Smooth muscle cell (in vitro differentiated cells): ENCODE data around the gene FOXN3. TPM values are rescaled to one million over a fixed set of nuclear protein-coding genes. Genes with fewer than 3 reads are reported as not detected.

Experiments used
- DNase-seq: peaks from one replicate; lab custom pipeline; 2025; ENCODE audit not compliant: unreplicated experiment; lab: John Stamatoyannopoulos, UW
- H2AFZ ChIP-seq: fragments of 200-600 bp; sonication (generic); 2 replicates; pipeline ENCODE4 v1.6.0; 2016; ENCODE audit warnings: antibody characterized with exemption, low read depth, mild to moderate bottlenecking
- H3F3A ChIP-seq: fragments of 200-600 bp; sonication (generic); 2 replicates; pipeline ENCODE4 v1.6.0; 2017; ENCODE audit warnings: antibody characterized with exemption, low read depth
- H3K27ac ChIP-seq: fragments of 200-600 bp; sonication (generic); 2 replicates; pipeline ENCODE4 v1.5.1; 2016; ENCODE audit warnings: low read depth, mild to moderate bottlenecking
- H3K27me3 ChIP-seq: fragments of 200-600 bp; sonication (generic); 2 replicates; pipeline ENCODE4 v1.6.1; 2016; ENCODE audit warnings: low read depth, mild to moderate bottlenecking
- H3K36me3 ChIP-seq: fragments of 200-600 bp; sonication (generic); 2 replicates; pipeline ENCODE4 v1.5.1; 2016; ENCODE audit warnings: low read depth
- H3K4me1 ChIP-seq: fragments of 200-600 bp; sonication (generic); 2 replicates; pipeline ENCODE4 v1.5.1; 2016; ENCODE audit warnings: low read depth
- H3K4me2 ChIP-seq: fragments of 200-600 bp; sonication (generic); 2 replicates; pipeline ENCODE4 v1.6.0; 2016; ENCODE audit warnings: mild to moderate bottlenecking
- H3K4me3 ChIP-seq: fragments of 200-600 bp; sonication (generic); 2 replicates; pipeline ENCODE4 v1.5.1; 2016; ENCODE audit warnings: mild to moderate bottlenecking
- H3K79me2 ChIP-seq: fragments of 200-600 bp; sonication (generic); 2 replicates; pipeline ENCODE4 v1.6.0; 2016; ENCODE audit warnings: low read depth, mild to moderate bottlenecking
- H3K9ac ChIP-seq: fragments of 200-600 bp; sonication (generic); 2 replicates; pipeline ENCODE4 v1.6.0; 2016; ENCODE audit warnings: low read depth
- H3K9me3 ChIP-seq: fragments of 200-600 bp; sonication (generic); replicated peaks from 2 replicates; pipeline ENCODE4 v1.5.1; 2016; ENCODE audit warnings: low read depth
- H4K20me1 ChIP-seq: fragments of 200-600 bp; sonication (generic); 2 replicates; pipeline ENCODE4 v1.6.0; 2016; ENCODE audit warnings: low read depth
- WGBS: methylation state at CpG from one replicate; pipeline ENCODE4 v1.1.7; 2016; ENCODE audit warnings: low lambda C conversion rate; 5-methylcytosine and 5-hydroxymethylcytosine counted together
- polyA plus RNA-seq: library from polyadenylated mRNA; unstranded; fragments of >200 nt; fragmentation: Nextera tagmentation; extraction: Ambion mirVana; gene quantifications from 2 replicates; pipeline ENCODE4 v1.2.1, GENCODE V29; 2016
- total RNA-seq: library from RNA; depleted of rRNA; stranded (reverse); fragments of >200 nt; gene quantifications from 2 replicates; pipeline ENCODE4 v1.2.3, GENCODE V29; 2014
- TF ChIP-seq, protein P1 (sequence below): fragments of 200-600 bp; sonication (generic); IDR thresholded peaks from 2 replicates; pipeline ENCODE4 v1.5.1; 2017; ENCODE audit warnings: borderline replicate concordance, mild to moderate bottlenecking, antibody characterized with exemption; ENCODE audit not compliant: insufficient read depth, poor library complexity, severe bottlenecking

FOXN3 gene
- total and polyA plus RNA-seq, 2 experiments from 2014 or later, result 24.5 to 31.5 TPM

DNA sequence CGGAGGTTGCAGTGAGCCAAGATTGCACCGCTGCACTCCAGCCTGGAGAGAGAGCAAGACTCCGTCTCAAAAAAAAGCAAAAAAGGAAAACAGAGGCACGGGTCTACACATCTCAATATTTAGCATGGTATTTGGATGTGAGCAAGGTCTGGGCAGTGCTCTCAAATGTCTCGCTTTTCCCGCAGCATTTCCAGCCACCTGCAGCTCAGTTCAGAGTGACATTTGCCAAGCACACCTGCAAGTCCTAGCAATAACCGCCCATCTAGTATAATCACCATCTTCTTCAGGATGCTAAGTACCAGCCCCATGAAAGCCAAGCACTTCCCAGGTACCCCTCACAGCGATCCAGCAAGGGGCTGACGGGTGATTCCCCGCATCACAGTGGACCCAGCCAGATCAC, 69.1 kb downstream of the FOXN3 start:
- Histone ChIP-seq H2AFZ (no peak overlapping the region), H3K27ac (no peak overlapping the region), H3K4me1 (peaks cover 39% of the 10 kb centered on the region), H3K4me2 (no peak overlapping the region), H3F3A (peaks cover 7% of the 10 kb centered on the region), H3K27me3 (no peaks in the 10 kb centered on the region), H3K9me3 (no peaks in the 10 kb centered on the region), H4K20me1 (peaks cover 4% of the 10 kb centered on the region), H3K4me3 (no peak overlapping the region), H3K9ac (no peak overlapping the region), H3K79me2 (peaks cover 12% of the 10 kb centered on the region), H3K36me3 (no peaks in the 10 kb centered on the region)
- WGBS, result 99% methylated on average over 10 of the region's 10 CpGs
- TF ChIP-seq, protein P1, sequence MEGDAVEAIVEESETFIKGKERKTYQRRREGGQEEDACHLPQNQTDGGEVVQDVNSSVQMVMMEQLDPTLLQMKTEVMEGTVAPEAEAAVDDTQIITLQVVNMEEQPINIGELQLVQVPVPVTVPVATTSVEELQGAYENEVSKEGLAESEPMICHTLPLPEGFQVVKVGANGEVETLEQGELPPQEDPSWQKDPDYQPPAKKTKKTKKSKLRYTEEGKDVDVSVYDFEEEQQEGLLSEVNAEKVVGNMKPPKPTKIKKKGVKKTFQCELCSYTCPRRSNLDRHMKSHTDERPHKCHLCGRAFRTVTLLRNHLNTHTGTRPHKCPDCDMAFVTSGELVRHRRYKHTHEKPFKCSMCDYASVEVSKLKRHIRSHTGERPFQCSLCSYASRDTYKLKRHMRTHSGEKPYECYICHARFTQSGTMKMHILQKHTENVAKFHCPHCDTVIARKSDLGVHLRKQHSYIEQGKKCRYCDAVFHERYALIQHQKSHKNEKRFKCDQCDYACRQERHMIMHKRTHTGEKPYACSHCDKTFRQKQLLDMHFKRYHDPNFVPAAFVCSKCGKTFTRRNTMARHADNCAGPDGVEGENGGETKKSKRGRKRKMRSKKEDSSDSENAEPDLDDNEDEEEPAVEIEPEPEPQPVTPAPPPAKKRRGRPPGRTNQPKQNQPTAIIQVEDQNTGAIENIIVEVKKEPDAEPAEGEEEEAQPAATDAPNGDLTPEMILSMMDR, result no peak
- DNase-seq, result no peak

DNA sequence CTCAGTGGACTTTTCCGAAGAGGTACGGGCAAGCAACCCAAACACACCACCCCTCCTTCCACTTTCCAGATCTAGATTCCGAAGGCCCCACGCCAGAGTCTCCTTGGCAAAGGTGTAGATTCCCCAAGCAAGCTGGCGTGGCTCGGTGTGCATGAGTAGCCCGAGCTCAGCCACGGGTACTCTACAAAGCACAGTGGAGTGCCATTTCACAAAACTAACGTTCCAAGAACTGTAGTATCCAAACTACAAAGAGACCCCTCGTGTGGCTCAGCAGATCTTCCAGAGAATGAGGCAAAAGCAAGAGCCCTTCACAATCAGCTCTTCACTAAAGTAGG, 72.1 kb downstream of the FOXN3 start:
- TF ChIP-seq, protein P1, result no peak
- Histone ChIP-seq H3K9me3 (no peaks in the 10 kb centered on the region), H3K79me2 (peaks cover 13% of the 10 kb centered on the region), H3K9ac (no peak overlapping the region), H4K20me1 (peaks cover 4% of the 10 kb centered on the region), H3K27ac (no peak overlapping the region), H3K36me3 (no peaks in the 10 kb centered on the region), H3K27me3 (no peaks in the 10 kb centered on the region), H3F3A (no peaks in the 10 kb centered on the region), H3K4me3 (no peak overlapping the region), H3K4me2 (no peak overlapping the region), H2AFZ (no peak overlapping the region), H3K4me1 (peaks cover 36% of the 10 kb centered on the region)
- WGBS, result 96% methylated on average over 10 of the region's 10 CpGs
- no peak for DNase-seq

DNA sequence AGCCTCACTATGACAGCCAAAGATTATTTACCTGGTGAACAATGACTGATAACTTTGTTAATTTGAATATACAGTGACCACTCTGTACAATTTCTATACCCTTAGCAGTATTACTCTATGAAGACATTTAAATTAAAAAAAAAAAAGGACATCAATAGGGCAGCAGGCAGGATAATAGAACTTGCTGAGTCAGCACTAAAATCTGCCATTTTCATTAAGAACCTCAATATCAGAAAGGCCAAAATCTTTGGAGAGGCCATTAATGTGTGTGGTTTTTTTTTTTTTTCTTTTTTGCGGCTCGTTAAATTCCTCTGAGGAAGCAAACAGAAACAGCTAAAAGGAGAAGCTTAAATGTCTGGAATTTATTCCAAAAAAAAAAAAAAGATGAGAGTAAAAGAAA, 73.7 kb downstream of the FOXN3 start:
- Histone ChIP-seq H3K36me3 (no peaks in the 10 kb centered on the region), H2AFZ (no peak overlapping the region), H3F3A (peaks cover 10% of the 10 kb centered on the region), H3K27me3 (no peaks in the 10 kb centered on the region), H3K4me3 (no peak overlapping the region), H3K9me3 (no peaks in the 10 kb centered on the region), H3K79me2 (peaks cover 13% of the 10 kb centered on the region), H3K4me2 (no peak overlapping the region), H3K27ac (no peak overlapping the region), H3K9ac (no peak overlapping the region), H4K20me1 (peaks cover 4% of the 10 kb centered on the region), H3K4me1 (peaks cover 49% of the 10 kb centered on the region)
- WGBS, result 78% methylated on average over 2 of the region's 2 CpGs
- DNase-seq, result no peak
- TF ChIP-seq, protein P1, result no peak

DNA sequence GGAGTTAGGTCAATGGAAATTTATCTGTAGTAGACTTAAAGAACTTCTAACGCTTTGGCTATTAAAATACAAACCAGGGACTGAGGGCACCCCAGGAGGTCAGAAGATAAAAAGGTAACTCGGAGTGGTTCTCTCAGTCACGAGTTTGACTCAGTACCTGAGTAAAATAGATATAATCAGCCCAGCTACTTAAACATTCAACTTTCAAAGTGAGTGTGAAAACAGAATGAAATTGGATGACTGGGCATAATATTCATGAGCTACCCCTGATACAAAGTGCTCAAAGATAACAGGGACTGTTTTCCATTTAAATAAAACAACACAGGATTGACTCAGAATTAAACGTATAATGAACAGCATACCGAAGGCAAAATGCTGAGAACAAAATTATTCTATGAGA, 75.0 kb downstream of the FOXN3 start:
- Histone ChIP-seq H3K4me2 (no peak overlapping the region), H3K79me2 (peaks cover 13% of the 10 kb centered on the region), H4K20me1 (peaks cover 4% of the 10 kb centered on the region), H3K9ac (no peak overlapping the region), H3F3A (peaks cover 16% of the 10 kb centered on the region), H2AFZ (no peak overlapping the region), H3K4me3 (no peak overlapping the region), H3K27ac (no peak overlapping the region), H3K27me3 (no peaks in the 10 kb centered on the region), H3K9me3 (no peaks in the 10 kb centered on the region), H3K4me1 (peaks cover 61% of the 10 kb centered on the region), H3K36me3 (no peaks in the 10 kb centered on the region)
- no peak for DNase-seq
- WGBS, result 52% methylated on average over 5 of the region's 5 CpGs
- TF ChIP-seq, protein P1, result no peak
